Measurements from ENCODE around the gene NISCH. TPM values are rescaled to one million over a fixed set of nuclear protein-coding genes. Genes with fewer than 3 reads are reported as not detected.

Gene NISCH
- total RNA-seq, 6 experiments from 2014 or later, result 19.7 to 51.9 (median 30.6) TPM

DNA sequence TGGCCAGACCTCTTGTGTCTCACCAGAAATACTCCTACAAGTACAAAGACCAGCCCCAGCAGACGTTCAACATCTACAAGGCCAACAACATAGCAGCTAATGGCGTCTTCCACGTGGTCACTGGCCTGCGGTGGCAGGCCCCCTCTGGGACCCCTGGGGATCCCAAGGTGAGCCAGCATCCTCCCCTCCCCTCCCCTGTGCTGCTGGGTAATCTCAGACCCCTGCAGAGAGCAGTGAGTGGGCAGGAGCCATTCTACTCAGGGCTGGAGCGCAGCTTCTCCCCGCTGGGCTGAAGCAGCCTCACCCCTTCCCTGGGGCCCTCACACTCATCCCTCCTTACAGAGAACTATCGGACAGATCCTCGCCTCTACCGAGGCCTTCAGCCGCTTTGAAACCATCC, 49.6 kb downstream of the NISCH start:
- intact Hi-C loops (cut with DNase I), result no loop called here
- no peak for DNase-seq
- Histone ChIP-seq H3K36me3 (peaks cover 0 to 5% (median 0%) of the 10 kb centered on the region in 4 donors), H3K9me3 (no peaks in the 10 kb centered on the region), H3K4me1 (no peaks in the 10 kb centered on the region), H3K27me3 (no peaks in the 10 kb centered on the region), H3K27ac (no peak overlapping the region), H3K4me3 (no peak overlapping the region)
- TF ChIP-seq POLR2A (IDR thresholded peaks at IDR 0.05), result no peak
- TF ChIP-seq, protein P1, sequence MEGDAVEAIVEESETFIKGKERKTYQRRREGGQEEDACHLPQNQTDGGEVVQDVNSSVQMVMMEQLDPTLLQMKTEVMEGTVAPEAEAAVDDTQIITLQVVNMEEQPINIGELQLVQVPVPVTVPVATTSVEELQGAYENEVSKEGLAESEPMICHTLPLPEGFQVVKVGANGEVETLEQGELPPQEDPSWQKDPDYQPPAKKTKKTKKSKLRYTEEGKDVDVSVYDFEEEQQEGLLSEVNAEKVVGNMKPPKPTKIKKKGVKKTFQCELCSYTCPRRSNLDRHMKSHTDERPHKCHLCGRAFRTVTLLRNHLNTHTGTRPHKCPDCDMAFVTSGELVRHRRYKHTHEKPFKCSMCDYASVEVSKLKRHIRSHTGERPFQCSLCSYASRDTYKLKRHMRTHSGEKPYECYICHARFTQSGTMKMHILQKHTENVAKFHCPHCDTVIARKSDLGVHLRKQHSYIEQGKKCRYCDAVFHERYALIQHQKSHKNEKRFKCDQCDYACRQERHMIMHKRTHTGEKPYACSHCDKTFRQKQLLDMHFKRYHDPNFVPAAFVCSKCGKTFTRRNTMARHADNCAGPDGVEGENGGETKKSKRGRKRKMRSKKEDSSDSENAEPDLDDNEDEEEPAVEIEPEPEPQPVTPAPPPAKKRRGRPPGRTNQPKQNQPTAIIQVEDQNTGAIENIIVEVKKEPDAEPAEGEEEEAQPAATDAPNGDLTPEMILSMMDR (IDR thresholded peaks at IDR 0.05), result no peak
- 81% methylated on average over 6 of the region's 10 CpGs for WGBS (ENCODE audit: insufficient coverage, low coverage, low lambda C conversion rate, missing lambda C conversion rate)
- ATAC-seq, result no peak

DNA sequence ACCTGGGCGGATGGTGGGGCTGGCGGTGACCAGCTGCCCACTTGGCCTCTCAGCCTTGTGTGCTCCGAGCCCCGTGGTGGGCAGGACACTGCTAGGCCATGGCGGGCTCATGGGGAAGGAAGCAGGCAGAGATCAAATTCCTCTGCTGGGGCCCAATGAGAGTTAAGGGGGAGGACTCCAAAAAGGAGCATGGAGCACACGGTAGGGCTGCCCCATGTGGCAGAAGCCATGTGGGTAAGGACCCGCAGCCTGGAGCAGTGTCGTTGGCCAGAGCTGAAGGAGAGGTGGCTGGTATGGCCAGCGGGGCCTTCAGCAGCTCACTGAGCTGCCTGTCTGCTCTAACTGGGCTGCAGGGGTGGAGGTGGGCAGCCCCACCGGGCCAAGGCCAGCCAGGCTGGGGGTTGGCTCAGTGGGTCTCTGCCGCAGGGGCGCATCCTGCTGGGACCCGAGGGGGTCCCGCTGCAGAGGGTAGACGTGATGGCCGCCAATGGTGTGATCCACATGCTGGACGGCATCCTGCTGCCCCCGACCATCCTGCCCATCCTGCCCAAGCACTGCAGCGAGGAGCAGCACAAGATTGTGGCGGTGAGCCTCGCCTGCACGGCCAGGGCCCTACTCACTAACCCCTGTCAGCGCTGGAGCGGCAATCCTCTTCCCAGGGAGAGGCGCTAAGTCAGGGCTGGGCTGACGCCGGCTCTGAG, 51.0 kb downstream of the NISCH start:
- Histone ChIP-seq H3K4me1 (no peaks in the 10 kb centered on the region), H3K27me3 (no peaks in the 10 kb centered on the region), H3K9me3 (no peaks in the 10 kb centered on the region), H3K27ac (no peak overlapping the region), H3K4me3 (no peak overlapping the region), H3K36me3 (peaks cover 0 to 5% (median 0%) of the 10 kb centered on the region in 4 donors)
- DNase-seq (no peak), ATAC-seq (no peak)
- WGBS (ENCODE audit: insufficient coverage, low coverage, low lambda C conversion rate, missing lambda C conversion rate), result no CpG with 5 or more reads among the region's 27 CpGs
- no peak for TF ChIP-seq POLR2A (IDR thresholded peaks at IDR 0.05)
- TF ChIP-seq, protein P1 (IDR thresholded peaks at IDR 0.05), result no peak
- intact Hi-C loops (cut with DNase I), result no loop called here

DNA sequence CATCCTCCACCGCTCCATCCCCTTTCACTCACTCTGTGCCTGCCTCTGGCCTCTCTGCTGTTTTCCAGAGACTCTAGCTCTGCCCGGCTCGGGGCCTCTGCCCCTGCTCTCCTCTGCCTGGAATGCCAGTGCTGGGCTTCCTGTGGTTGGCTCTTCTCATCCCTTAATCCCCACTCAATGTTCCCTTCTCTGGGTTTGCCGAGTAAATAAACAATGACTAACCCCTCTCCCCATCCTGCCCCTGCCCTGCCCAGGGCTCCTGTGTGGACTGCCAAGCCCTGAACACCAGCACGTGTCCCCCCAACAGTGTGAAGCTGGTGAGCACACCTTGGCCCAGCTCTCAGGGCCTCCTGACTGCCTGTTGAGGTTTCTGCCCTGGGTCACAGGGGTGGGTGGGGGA, 52.0 kb downstream of the NISCH start:
- WGBS (ENCODE audit: insufficient coverage, low coverage, low lambda C conversion rate, missing lambda C conversion rate), result 90% methylated on average over 3 of the region's 5 CpGs
- H3K27me3 ChIP-seq, result no peaks in the 10 kb centered on the region
- no peak overlapping the region for H3K27ac ChIP-seq
- intact Hi-C loops (cut with DNase I), result no loop called here
- no peak overlapping the region for H3K4me3 ChIP-seq
- H3K36me3 ChIP-seq, result peaks cover 0 to 5% (median 0%) of the 10 kb centered on the region in 4 donors
- TF ChIP-seq POLR2A (IDR thresholded peaks at IDR 0.05), result no peak
- TF ChIP-seq, protein P1 (IDR thresholded peaks at IDR 0.05), result no peak
- H3K4me1 ChIP-seq, result no peaks in the 10 kb centered on the region
- no peak for ATAC-seq
- no peak for DNase-seq
- H3K9me3 ChIP-seq, result no peaks in the 10 kb centered on the region

DNA sequence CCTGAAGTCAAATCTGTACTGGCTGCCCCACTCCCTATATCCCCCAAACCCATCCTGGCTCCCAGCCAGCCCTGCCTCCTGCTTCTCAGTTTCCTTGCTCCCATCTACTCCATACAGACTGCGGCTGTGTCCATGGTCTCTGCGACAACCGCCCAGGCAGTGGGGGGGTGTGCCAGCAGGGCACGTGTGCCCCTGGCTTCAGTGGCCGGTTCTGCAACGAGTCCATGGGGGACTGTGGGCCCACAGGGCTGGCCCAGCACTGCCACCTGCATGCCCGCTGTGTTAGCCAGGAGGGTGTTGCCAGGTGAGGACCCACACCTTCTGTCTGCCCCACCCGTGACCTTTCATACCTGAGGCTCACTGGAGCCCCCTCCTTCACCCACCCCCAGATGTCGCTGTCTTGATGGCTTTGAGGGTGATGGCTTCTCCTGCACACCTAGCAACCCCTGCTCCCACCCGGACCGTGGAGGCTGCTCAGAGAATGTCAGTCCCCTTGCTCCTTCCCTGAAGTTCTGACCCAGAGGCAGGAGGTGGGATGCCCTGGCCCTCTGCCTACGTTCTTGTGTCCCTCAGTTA, 54.4 kb downstream of the NISCH start:
- Histone ChIP-seq H3K9me3 (no peaks in the 10 kb centered on the region), H3K27me3 (no peaks in the 10 kb centered on the region), H3K27ac (no peak overlapping the region), H3K4me1 (no peaks in the 10 kb centered on the region), H3K4me3 (no peak overlapping the region), H3K36me3 (peaks cover 0 to 5% (median 0%) of the 10 kb centered on the region in 4 donors)
- intact Hi-C loops (cut with DNase I), result no loop called here
- no peak for ATAC-seq
- no peak for DNase-seq
- no peak for TF ChIP-seq POLR2A (IDR thresholded peaks at IDR 0.05)
- TF ChIP-seq, protein P1 (IDR thresholded peaks at IDR 0.05), result no peak
- 72% methylated on average over 8 of the region's 12 CpGs for WGBS (ENCODE audit: insufficient coverage, low coverage, low lambda C conversion rate, missing lambda C conversion rate)

Data from right lobe of liver (tissue), 6 donors.